Neural progenitor cell (in vitro differentiated cells): ENCODE measurements around the gene LPP. TPM values are rescaled to one million over a fixed set of nuclear protein-coding genes. Genes with fewer than 3 reads are reported as not detected.

ENCODE experiments used
- DNase-seq: peaks from one replicate; pipeline ENCODE4 v3.0.0-alpha.2; 2016; ENCODE audit warnings: low spot score
- H2AFZ ChIP-seq: fragments of 200-600 bp; sonication (generic); replicated peaks from 2 replicates; pipeline ENCODE4 v1.6.1; 2016; ENCODE audit warnings: antibody characterized with exemption
- H3F3A ChIP-seq: fragments of 200-600 bp; sonication (generic); 2 replicates; pipeline ENCODE4 v1.6.1; 2016; ENCODE audit warnings: antibody characterized with exemption, low read depth
- H3K27ac ChIP-seq: fragments of 200-600 bp; sonication (generic); 2 replicates; pipeline ENCODE4 v1.5.1; 2016; ENCODE audit warnings: mild to moderate bottlenecking
- H3K27me3 ChIP-seq: fragments of 200-600 bp; sonication (generic); 2 replicates; pipeline ENCODE4 v1.6.1; 2016; ENCODE audit warnings: mild to moderate bottlenecking, moderate library complexity
- H3K36me3 ChIP-seq: fragments of 200-600 bp; sonication (generic); 2 replicates; pipeline ENCODE4 v1.5.1; 2016
- H3K4me1 ChIP-seq: fragments of 200-600 bp; sonication (generic); 2 replicates; pipeline ENCODE4 v1.6.1; 2016; ENCODE audit warnings: mixed run types
- H3K4me2 ChIP-seq: fragments of 200-600 bp; sonication (generic); 2 replicates; pipeline ENCODE4 v1.6.1; 2016
- H3K4me3 ChIP-seq: fragments of 200-600 bp; sonication (generic); 2 replicates; pipeline ENCODE4 v1.5.1; 2016
- H3K79me2 ChIP-seq: fragments of 200-600 bp; sonication (generic); 2 replicates; pipeline ENCODE4 v1.6.1; 2016; ENCODE audit warnings: low read depth
- H3K9ac ChIP-seq: fragments of 200-600 bp; sonication (generic); 2 replicates; pipeline ENCODE4 v1.6.1; 2016
- H3K9me3 ChIP-seq: fragments of 200-600 bp; sonication (generic); 2 replicates; pipeline ENCODE4 v1.5.1; 2016; ENCODE audit warnings: low read depth
- H4K20me1 ChIP-seq: fragments of 200-600 bp; sonication (generic); 2 replicates; pipeline ENCODE4 v1.6.1; 2016; ENCODE audit warnings: low read depth
- H3K27ac Mint-ChIP-seq: 3 replicates; pipeline ENCODE4 v1.8.0; 2021; ENCODE audit warnings: mixed read lengths
- H3K27me3 Mint-ChIP-seq: 2 replicates; pipeline ENCODE4 v1.8.0; 2022; ENCODE audit warnings: low read depth, mild to moderate bottlenecking, inconsistent platforms, moderate library complexity, mixed read lengths; ENCODE audit not compliant: insufficient read depth
- H3K36me3 Mint-ChIP-seq: 3 replicates; pipeline ENCODE4 v1.8.0; 2021; ENCODE audit warnings: mixed read lengths
- H3K4me1 Mint-ChIP-seq: 3 replicates; pipeline ENCODE4 v1.8.0; 2021; ENCODE audit warnings: mixed read lengths
- H3K4me3 Mint-ChIP-seq: 3 replicates; pipeline ENCODE4 v1.8.0; 2021; ENCODE audit warnings: mild to moderate bottlenecking, moderate library complexity, mixed read lengths
- H3K9me3 Mint-ChIP-seq: 3 replicates; pipeline ENCODE4 v1.8.0; 2020; ENCODE audit warnings: mixed read lengths
- CTCF ChIP-seq: fragments of 200-600 bp; sonication (generic); IDR thresholded peaks from 2 replicates; pipeline ENCODE4 v1.5.1; 2017; ENCODE audit warnings: antibody characterized with exemption, mild to moderate bottlenecking
- EZH2 ChIP-seq: fragments of 200-600 bp; sonication (generic); IDR thresholded peaks from 2 replicates; pipeline ENCODE4 v1.6.1; 2017; ENCODE audit warnings: antibody characterized with exemption, mild to moderate bottlenecking, moderate library complexity
- EZH2phosphoT487 ChIP-seq: fragments of 200-600 bp; sonication (generic); IDR thresholded peaks from 2 replicates; pipeline ENCODE4 v1.6.1; 2017; ENCODE audit warnings: antibody characterized with exemption
- total RNA-seq: library from RNA; depleted of rRNA; stranded (reverse); fragments of >200 nt; gene quantifications from 2 replicates; pipeline ENCODE4 v1.2.3, GENCODE V29; 2015; ENCODE audit warnings: low replicate concordance

LPP gene
- total RNA-seq, 1 donor from 2014 or later = 18.9 TPM

- Histone ChIP-seq H3K27ac (no peak overlapping the region), H3K79me2 (peaks cover 7% of the 10 kb centered on the region), H3F3A (peaks cover 28% of the 10 kb centered on the region), H3K4me1 (peaks cover 39% of the 10 kb centered on the region), H3K9ac (no peak overlapping the region), H2AFZ (no peak overlapping the region), H3K27me3 (no peaks in the 10 kb centered on the region), H3K9me3 (no peaks in the 10 kb centered on the region), H3K4me2 (no peak overlapping the region), H3K4me3 (no peak overlapping the region), H4K20me1 (peaks cover 4% of the 10 kb centered on the region), H3K36me3 (no peaks in the 10 kb centered on the region)
- H3K27me3 Mint-ChIP-seq = peaks cover 2% of the 10 kb centered on the region
- TF ChIP-seq EZH2 = no peak
- TF ChIP-seq CTCF = no peak
- TF ChIP-seq EZH2phosphoT487 = no peak
- DNase-seq = no peak
- H3K4me1 Mint-ChIP-seq = peaks cover 51% of the 10 kb centered on the region
- H3K9me3 Mint-ChIP-seq = peaks cover 6% of the 10 kb centered on the region
- no peak overlapping the region for H3K4me3 Mint-ChIP-seq
- H3K27ac Mint-ChIP-seq = no peak overlapping the region
- H3K36me3 Mint-ChIP-seq = peaks cover 3% of the 10 kb centered on the region
Measured at GRCh38 chr3:188295876-188296275, 141.9 kb downstream of the LPP start.

- Histone ChIP-seq H3K79me2 (peaks cover 9% of the 10 kb centered on the region), H3K9ac (no peak overlapping the region), H3K4me1 (peaks cover 50% of the 10 kb centered on the region), H3K36me3 (no peaks in the 10 kb centered on the region), H3K4me2 (no peak overlapping the region), H3K9me3 (no peaks in the 10 kb centered on the region), H3F3A (peaks cover 28% of the 10 kb centered on the region), H4K20me1 (peaks cover 4% of the 10 kb centered on the region), H2AFZ (no peak overlapping the region), H3K27me3 (no peaks in the 10 kb centered on the region), H3K27ac (no peak overlapping the region), H3K4me3 (no peak overlapping the region)
- Mint-ChIP-seq H3K27me3 (peaks cover 2% of the 10 kb centered on the region), H3K27ac (peak overlapping the region; percentile 47), H3K4me1 (peaks cover 51% of the 10 kb centered on the region), H3K36me3 (no peaks in the 10 kb centered on the region), H3K9me3 (peaks cover 4% of the 10 kb centered on the region), H3K4me3 (no peak overlapping the region)
- DNase-seq = no peak
- no peak for TF ChIP-seq EZH2
- no peak for TF ChIP-seq CTCF
- no peak for TF ChIP-seq EZH2phosphoT487
Measured at GRCh38 chr3:188296761-188297612, 143.0 kb downstream of the LPP start.

- Histone ChIP-seq H3K4me2 (peak overlapping the region; percentile 45), H2AFZ (no peak overlapping the region), H3K4me3 (no peak overlapping the region), H3K79me2 (peaks cover 3% of the 10 kb centered on the region), H3F3A (peaks cover 28% of the 10 kb centered on the region), H3K4me1 (peaks cover 62% of the 10 kb centered on the region), H3K27ac (peak overlapping the region; percentile 79), H3K9ac (no peak overlapping the region), H3K27me3 (no peaks in the 10 kb centered on the region), H3K36me3 (no peaks in the 10 kb centered on the region), H3K9me3 (no peaks in the 10 kb centered on the region), H4K20me1 (peaks cover 4% of the 10 kb centered on the region)
- Mint-ChIP-seq H3K4me1 (peaks cover 60% of the 10 kb centered on the region), H3K36me3 (peaks cover 5% of the 10 kb centered on the region), H3K9me3 (peaks cover 4% of the 10 kb centered on the region), H3K4me3 (peak overlapping the region; percentile 41), H3K27me3 (peaks cover 2% of the 10 kb centered on the region), H3K27ac (peak overlapping the region; percentile 94)
- DNase-seq = peak; percentile 74
- TF ChIP-seq EZH2phosphoT487 (peak; percentile 66), EZH2 (no peak), CTCF (no peak)
Measured at GRCh38 chr3:188298585-188298984, 144.6 kb downstream of the LPP start.
